Measurements from ENCODE around the gene ZNF878. TPM values are rescaled to one million over a fixed set of nuclear protein-coding genes. Genes with fewer than 3 reads are reported as not detected.

Gene ZNF878
- total and polyA plus RNA-seq, 2 of the 8 experiments (the other 6 are each of a cell fraction or from before 2014, with no cell fraction given), result 0.91 to 9.1 TPM

DNA sequence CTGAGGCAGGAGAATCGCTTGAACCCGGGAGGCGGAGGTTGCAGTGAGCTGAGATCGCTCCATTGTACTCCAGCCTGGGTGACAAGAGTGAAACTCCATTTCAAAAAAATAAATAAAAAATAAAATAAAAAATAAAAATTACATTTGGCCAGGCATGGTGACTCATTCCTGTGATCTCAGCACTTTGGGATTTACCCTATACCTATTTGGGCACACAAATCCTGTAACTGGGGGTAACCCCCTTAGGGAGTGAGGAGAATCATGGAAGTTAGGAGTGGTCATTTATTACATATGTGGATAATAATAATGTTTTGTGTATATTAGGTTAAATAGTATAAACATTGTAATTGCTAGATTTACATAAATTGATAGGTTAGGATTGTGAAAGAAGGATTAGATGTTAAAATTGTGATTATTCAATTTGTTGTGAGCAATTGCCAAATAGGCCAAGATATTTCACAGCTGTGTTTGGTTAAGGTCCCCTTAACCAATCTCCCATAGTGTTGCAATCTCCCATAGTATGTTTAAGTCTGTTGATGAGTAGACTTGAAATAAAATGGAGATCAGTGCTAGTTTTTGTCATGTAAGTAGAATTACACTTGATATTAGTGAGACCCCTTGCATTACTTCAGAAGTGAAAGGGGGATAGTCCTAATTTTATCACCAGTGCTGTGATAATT lies 42.5 kb upstream of the ZNF878 start:
- H2BK120ac ChIP-seq (replicated peaks; ENCODE audit: low read depth, low read length), result no peak overlapping the region
- H4K91ac ChIP-seq (replicated peaks; ENCODE audit: insufficient read length, low read length), result no peak overlapping the region
- H3K4ac ChIP-seq (replicated peaks; ENCODE audit: insufficient read length, low read depth, low read length), result no peak overlapping the region
- H3K23me2 ChIP-seq (ENCODE audit: low read depth, low read length), result 0 out of 2 replicates have a peak, but pooled peaks cover 2% of the 10 kb centered on the region
- peaks cover 13 to 14% of the 10 kb centered on the region in 2 experiments; a peak in 2 of 4 replicates for H3K9me3 ChIP-seq (ENCODE audit: insufficient read depth in 2 of 2, low read depth in 1 of 2, low read length in 1 of 2)
- WGBS, 2 experiments (ENCODE audit: extremely low coverage in 1 of 2, insufficient coverage in 1 of 2, insufficient read length in 1 of 2, insufficient replicate concordance in 2 of 2, low coverage in 1 of 2, low lambda C conversion rate in 2 of 2, missing lambda C conversion rate in 1 of 2), result 99% methylated on average over 4 of the region's 4 CpGs; no CpG with 5 or more reads in 1 of the 2 experiments
- H4K5ac ChIP-seq (ENCODE audit: insufficient read length, low read depth, low read length), result no peak overlapping the region
- H3K4me2 ChIP-seq (ENCODE audit: insufficient read depth in 1 of 2, low read depth in 2 of 2, low read length in 2 of 2), result no peak overlapping the region
- H3K36me3 ChIP-seq (ENCODE audit: control insufficient read depth in 2 of 4, insufficient read depth in 4 of 4, low read length in 3 of 4), result peaks cover 2 to 46% (median 23%) of the 10 kb centered on the region in 4 experiments; a peak in 6 of 8 replicates
- H2AFZ ChIP-seq (ENCODE audit: low read length), result no peak overlapping the region
- H3K18ac ChIP-seq (ENCODE audit: extremely low read depth, low read length), result no peak overlapping the region
- H2AK5ac ChIP-seq (ENCODE audit: low read depth, low read length), result no peak overlapping the region
- peaks cover 0 to 58% of the 10 kb centered on the region in 2 experiments; a peak in 3 of 4 replicates for H3K79me2 ChIP-seq (ENCODE audit: control insufficient read depth in 1 of 2, insufficient read depth in 2 of 2, low read length in 2 of 2)
- CTCF ChIA-PET (ENCODE audit: partially characterized antibody), result interaction anchor here (0.6 to 1.1 kb wide), 3 partner anchors 31 to 46 kb away, joined by 3 to 4 read pairs (median 3); no protein-coding TSS in a partner anchor
- no peak overlapping the region for H3K9ac ChIP-seq (replicated peaks in 1 of 4; ENCODE audit: extremely low read depth in 1 of 4, low read depth in 3 of 4, low read length in 3 of 4)
- no peaks in the 10 kb centered on the region for H3K27me3 ChIP-seq (replicated peaks in 1 of 4; ENCODE audit: control insufficient read depth in 3 of 4, extremely low read depth in 1 of 4, insufficient read depth in 3 of 4, low read length in 3 of 4)
- H3K4me3 ChIP-seq (ENCODE audit: extremely low read depth in 1 of 4, insufficient read depth in 2 of 4, low read depth in 3 of 4, low read length in 4 of 4), result no peak overlapping the region
- H2BK20ac ChIP-seq (ENCODE audit: low read length), result no peak overlapping the region
- H4K20me1 ChIP-seq (replicated peaks in 1 of 2; ENCODE audit: control insufficient read depth in 1 of 2, insufficient read depth in 2 of 2, low read length in 2 of 2), result no peaks in the 10 kb centered on the region
- no peak overlapping the region for H3K56ac ChIP-seq (replicated peaks; ENCODE audit: insufficient read length, low read depth, low read length)
- no peaks in the 10 kb centered on the region; a peak in 1 of 7 replicates for H3K4me1 ChIP-seq (replicated peaks in 1 of 4; ENCODE audit: control insufficient read depth in 3 of 4, insufficient read depth in 4 of 4, low read length in 3 of 4)
- peaks cover 3% of the 10 kb centered on the region; the same call in 1 of the 2 replicates for H3K79me1 ChIP-seq (ENCODE audit: low read depth, low read length)
- H2BK12ac ChIP-seq (ENCODE audit: low read depth, low read length), result no peak overlapping the region
- no peak for DNase-seq (ENCODE audit: low read depth in 1 of 2, low spot score in 2 of 2)
- no peak for FAIRE-seq
- H2BK15ac ChIP-seq (ENCODE audit: low read length), result no peak overlapping the region
- no peak overlapping the region for H3K14ac ChIP-seq (ENCODE audit: insufficient read length)
- H4K8ac ChIP-seq (ENCODE audit: extremely low read depth, insufficient read depth, low read length), result no peak overlapping the region
- no peak overlapping the region for H2BK5ac ChIP-seq (ENCODE audit: low read depth, low read length)
- H3K23ac ChIP-seq (ENCODE audit: insufficient read length), result no peak overlapping the region
- H3K27ac ChIP-seq (ENCODE audit: low read depth, low read length), result no peak overlapping the region
- POLR2A ChIA-PET (ENCODE audit: partially characterized antibody), result interaction anchor here (0.9 to 2.3 kb wide), 8 partner anchors 8 to 50 kb away, joined by 3 to 7 read pairs (median 3); partner anchors contain the start of genes ZNF20 and ZNF878
- TF ChIP-seq PHF8 (conservative IDR thresholded peaks at IDR 0.05; ENCODE audit: low read depth, low read length) (no peak), HDAC2 (IDR thresholded peaks at IDR 0.05; ENCODE audit: borderline replicate concordance in 1 of 2, low read depth in 2 of 2, low read length in 2 of 2) (no peak), CREB1 (IDR thresholded peaks at IDR 0.05) (no peak), NRF1 (IDR thresholded peaks at IDR 0.05; ENCODE audit: low read depth, low read length) (no peak), SRF (IDR thresholded peaks at IDR 0.05; ENCODE audit: low read depth, low read length) (no peak), EZH2 (IDR thresholded peaks at IDR 0.05; ENCODE audit: low read depth, low read length, severe bottlenecking) (no peak), POLR2A (IDR thresholded peaks at IDR 0.05; ENCODE audit: control extremely low read depth in 1 of 2, low read depth in 2 of 2, low read length in 2 of 2) (no peak), SP4 (IDR thresholded peaks at IDR 0.05; ENCODE audit: low read length) (no peak), POU5F1 (IDR thresholded peaks at IDR 0.05; ENCODE audit: low read depth, low read length) (no peak)
- TF ChIP-seq, protein P1, sequence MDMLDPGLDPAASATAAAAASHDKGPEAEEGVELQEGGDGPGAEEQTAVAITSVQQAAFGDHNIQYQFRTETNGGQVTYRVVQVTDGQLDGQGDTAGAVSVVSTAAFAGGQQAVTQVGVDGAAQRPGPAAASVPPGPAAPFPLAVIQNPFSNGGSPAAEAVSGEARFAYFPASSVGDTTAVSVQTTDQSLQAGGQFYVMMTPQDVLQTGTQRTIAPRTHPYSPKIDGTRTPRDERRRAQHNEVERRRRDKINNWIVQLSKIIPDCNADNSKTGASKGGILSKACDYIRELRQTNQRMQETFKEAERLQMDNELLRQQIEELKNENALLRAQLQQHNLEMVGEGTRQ (IDR thresholded peaks at IDR 0.05; ENCODE audit: low read length), result no peak
- TF ChIP-seq, protein P2, sequence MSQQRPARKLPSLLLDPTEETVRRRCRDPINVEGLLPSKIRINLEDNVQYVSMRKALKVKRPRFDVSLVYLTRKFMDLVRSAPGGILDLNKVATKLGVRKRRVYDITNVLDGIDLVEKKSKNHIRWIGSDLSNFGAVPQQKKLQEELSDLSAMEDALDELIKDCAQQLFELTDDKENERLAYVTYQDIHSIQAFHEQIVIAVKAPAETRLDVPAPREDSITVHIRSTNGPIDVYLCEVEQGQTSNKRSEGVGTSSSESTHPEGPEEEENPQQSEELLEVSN (IDR thresholded peaks at IDR 0.05), result no peak

All from H1 (cell line).